Measurements from ENCODE around the gene AVPI1.

- TF ChIP-seq POLR2A (IDR thresholded peaks at IDR 0.05) (no peak), CTCF (IDR thresholded peaks at IDR 0.05) (no peak)
Observed at GRCh38 chr10:97673736-97674525, 13.1 kb downstream of the AVPI1 start.
